Stimulated activated CD8-positive, alpha-beta memory T cell treated with anti-CD3 and anti-CD28 coated beads, Interleukin-15, amount 100 ng/mL, for 1 hour (primary cell): ENCODE data around the gene KRTAP21-2.
"Not testable (repeated sequence)": the region's sequence is repeated elsewhere in the genome, so short reads cannot be mapped to it uniquely, and the experiment has no call there.

Source experiments
- DNase-seq: peaks from one replicate; pipeline ENCODE4 v3.0.0-alpha.2; 2020; ENCODE audit warnings: low read depth

Gene KRTAP21-2

GRCh38 chr21:30747159-30747558 lies at the start of gene KRTAP21-2:
TSS of gene KRTAP21-2 (minus strand) at chr21:30747259. CDS start at chr21:30747202, 57 bp downstream.
- no peak for DNase-seq

- no peak for DNase-seq
These were observed 46.7 kb upstream of the KRTAP21-2 start for GRCh38 chr21:30793581-30794314.

- DNase-seq: no peak
These were observed 32.2 kb upstream of the KRTAP21-2 start for GRCh38 chr21:30779249-30779648.

- DNase-seq: no peak
These were observed 22.8 kb upstream of the KRTAP21-2 start for GRCh38 chr21:30769724-30770431.

DNA sequence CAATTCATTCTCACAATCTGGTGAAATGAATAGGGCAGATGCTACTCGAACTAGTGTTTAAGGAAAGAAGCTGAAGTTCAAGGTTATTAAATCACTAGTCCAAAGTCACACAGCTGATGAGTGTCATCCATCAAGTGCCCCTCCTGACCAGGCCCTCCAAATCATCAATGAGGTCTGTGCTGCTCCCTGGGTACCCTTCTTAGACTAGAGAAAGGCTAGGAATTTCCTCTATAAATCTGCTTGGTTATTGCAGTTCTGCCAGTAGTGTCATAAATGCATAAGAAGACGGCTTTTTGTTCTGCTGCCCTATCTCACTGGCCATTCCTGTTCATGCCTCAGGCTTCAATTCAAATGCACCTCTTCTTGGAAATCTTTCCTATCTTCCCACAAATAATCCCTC lies 13.7 kb upstream of the KRTAP21-2 start:
- DNase-seq: no peak

DNA sequence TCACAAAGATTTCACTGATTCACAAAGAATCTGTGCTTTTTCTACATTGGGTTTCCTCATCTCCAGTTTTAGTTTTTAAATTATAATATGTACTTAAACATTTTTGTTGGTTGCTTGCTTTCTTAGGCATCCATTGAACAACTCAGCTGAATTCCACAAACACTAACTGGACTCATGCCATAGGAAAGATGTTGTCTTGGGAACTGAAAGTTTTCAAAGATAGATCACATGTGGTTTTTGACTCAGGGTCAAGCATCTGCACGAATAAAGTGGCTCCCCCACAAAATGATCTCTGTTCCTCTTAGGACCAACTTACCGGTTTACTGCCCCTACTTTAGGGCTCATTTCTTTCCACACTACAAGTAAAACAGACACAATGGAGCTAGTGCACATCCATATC lies 11.2 kb upstream of the KRTAP21-2 start:
- no peak for DNase-seq

DNA sequence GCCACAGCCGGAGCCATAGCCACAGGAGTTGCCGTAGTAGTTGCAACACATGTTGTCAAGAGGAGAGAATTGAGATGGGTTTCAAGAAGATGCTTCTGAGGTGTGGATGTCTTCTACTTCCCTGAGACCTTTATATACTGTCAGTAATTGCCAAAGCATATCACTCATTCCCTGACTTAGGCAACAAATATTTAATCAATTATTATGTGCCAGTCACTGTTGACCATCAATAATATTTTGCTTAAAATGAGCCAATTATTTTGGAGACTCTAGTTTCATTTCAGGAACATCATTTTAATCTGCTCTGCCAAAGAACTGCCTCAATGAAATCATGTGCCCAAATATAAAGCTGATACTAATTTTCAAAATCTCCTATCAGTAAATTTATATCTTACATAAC lies 8.3 kb upstream of the KRTAP21-2 start, which contains the start of gene KRTAP21-1:
Gene KRTAP21-1, minus strand, starts transcription at position 101 of the 400 bp plus-strand sequence. Its CDS starts 50 bp downstream, at position 51.
- not testable (repeated sequence) for DNase-seq

DNA sequence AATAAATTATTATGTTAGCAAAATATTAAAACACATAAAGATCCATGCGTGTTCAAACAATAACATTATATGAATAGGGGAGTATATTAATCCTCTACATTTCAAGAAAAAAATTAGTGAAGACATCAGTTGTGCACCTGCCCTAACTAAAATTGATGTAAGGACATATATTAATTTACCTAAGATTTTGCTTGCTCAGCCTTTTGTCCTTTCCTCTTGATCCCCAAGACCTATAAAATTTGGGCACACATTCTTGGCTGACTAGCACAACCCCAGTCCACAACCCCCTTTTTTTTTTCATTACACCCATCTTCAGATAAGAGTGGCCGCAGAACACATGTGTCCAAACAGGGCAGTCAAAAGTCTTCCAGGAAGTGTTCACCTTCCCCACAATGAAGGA lies 6.6 kb downstream of the KRTAP21-2 start:
- DNase-seq: no peak

DNA sequence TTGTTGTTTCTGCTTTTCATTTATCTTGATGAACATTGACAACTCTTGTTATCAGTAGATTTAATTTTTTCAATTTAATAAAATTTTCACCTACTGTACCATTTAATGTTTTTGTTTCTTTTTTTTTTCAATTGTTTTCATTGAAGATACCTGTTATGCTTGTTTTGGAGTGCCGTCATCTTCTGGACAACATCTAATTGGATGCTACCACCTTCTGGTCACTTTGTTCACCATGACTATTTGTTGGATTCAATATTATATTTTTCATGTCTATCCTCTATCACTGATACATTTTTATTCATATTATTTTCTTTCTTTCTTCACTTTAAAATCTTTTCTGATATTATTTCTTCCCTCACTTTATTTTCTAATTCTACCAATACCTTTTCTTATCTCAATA lies 14.0 kb downstream of the KRTAP21-2 start:
- no peak for DNase-seq

DNA sequence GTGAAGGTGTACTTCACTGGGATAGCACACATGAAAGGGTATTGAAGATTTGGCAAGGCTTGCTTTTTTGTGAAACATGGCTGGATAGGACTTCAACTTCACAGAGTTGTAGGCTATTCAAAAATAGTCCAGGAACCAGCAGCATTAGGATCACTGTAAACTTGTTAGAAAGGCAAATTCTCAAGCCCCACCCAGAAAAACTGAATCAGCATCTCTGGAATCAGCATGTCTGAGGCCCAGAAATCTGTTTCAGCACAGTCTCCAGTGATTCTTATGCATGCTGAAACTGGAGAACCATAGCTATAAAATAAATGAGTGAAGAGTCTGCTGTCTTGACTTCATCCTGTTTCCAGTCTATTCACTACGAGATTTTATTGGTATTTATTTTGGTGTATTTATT lies 20.3 kb downstream of the KRTAP21-2 start:
- DNase-seq: no peak

- DNase-seq: no peak
These were observed 27.7 kb downstream of the KRTAP21-2 start for GRCh38 chr21:30719401-30719800.

GRCh38 chr21:30718239-30718909 lies 28.7 kb downstream of the KRTAP21-2 start, which contains the start of gene KRTAP21-3:
TSS of gene KRTAP21-3 (minus strand) at chr21:30718777. CDS start at chr21:30718759, 18 bp downstream.
- DNase-seq: no peak

DNA sequence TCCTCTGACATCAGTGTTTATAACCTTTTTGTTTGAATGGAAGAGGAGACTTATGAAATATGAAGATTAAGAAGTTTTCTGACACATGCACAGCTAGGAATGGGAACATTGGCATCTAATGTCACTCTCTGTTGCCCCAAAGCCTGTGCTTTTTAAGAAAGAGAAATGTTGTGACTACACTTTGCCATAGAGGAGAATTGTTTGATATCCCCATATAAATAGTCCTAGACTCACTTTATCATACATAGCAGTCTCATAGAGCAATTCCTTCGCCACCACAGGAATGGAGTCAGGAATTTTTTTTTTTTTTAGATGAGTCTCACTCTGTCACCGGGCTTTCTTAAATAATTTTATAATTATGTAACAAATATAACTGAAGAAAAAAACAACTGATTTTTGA lies 30.0 kb downstream of the KRTAP21-2 start:
- no peak for DNase-seq

GRCh38 chr21:30714946-30715345 lies 32.1 kb downstream of the KRTAP21-2 start:
- DNase-seq: no peak

DNA sequence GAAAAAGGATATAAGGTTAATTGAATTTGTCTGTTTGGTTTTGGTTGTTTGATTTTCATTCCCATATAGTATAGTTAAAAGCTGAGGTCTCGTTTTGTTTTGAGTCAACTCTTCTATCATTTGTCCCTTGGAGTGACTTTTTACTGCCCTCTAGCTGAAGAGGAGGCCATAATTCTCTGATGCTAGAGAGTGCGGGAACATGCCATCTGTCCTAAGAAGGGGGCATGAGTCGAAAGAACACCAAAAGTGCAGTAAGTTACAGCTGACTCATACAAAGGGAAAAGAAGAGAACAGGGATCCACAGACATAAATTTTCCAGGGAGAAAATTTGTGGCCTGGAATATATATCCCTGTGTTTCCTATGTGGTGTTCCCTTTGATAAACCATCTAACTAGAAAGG lies 32.6 kb downstream of the KRTAP21-2 start:
- DNase-seq: no peak

- no peak for DNase-seq
These were observed 33.3 kb downstream of the KRTAP21-2 start for GRCh38 chr21:30713766-30714165.

DNA sequence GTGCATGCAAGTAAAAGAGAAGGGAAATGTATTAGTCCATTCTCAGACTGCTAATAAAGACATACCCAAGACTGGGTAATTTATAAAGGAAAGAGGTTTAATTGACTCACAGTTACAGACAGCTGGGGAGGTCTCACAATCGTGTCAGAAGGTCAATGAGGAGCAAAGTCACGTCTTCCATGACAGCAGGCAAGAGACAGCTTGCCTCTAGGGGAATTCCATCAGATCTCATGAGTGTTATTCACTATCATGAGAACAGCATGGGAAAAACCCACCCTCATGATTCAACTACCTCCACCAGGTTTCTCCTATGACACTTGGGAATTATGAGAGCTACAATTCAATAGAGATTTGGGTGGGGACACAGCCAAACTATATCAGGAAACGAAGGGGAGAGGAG lies 36.6 kb downstream of the KRTAP21-2 start:
- DNase-seq: no peak

- DNase-seq: no peak
These were observed 39.6 kb downstream of the KRTAP21-2 start for GRCh38 chr21:30707409-30707808.
